ENCODE results near the gene DNAH2. TPM values are rescaled to one million over a fixed set of nuclear protein-coding genes. Genes with fewer than 3 reads are reported as not detected.

DNAH2 gene
- total RNA-seq, 1 donor from 2014 or later: 0.04 TPM

DNA sequence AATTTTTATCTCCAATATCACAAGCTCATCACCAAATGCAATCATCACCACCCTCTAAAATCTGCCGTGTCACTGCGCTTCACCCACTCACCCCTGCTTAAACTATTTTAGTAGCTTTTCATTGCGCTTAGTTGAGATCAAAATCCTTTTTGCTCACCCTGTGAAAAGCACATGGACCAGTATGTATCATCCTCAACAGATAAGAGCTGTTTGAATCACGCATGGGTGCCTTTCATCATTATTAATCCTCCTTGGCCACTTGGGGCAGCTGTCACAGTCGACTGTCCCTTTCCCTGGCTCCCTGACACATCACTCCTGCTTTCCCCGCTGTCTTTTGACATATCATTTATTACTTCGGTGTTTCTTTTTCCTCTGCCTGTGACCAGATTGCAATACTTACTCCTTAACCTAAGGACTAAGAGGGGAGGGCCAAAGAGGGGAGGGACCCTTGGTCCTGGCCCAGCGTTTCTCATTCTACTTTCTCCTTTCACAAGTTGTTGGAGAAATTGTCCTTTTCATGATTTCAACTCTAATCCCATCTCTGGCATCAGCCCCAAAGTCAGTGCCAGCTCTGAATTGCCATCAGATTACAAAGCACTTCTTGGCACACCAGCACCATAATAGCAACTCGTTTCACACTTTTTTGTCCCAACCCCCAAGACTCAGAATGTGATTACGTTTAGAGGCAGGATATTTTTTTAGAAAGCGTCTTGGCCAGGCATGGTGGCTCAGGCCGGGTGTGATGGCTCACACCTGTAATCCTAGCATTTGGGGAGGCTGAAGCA lies 107.9 kb downstream of the DNAH2 start:
- TF ChIP-seq, protein P1, sequence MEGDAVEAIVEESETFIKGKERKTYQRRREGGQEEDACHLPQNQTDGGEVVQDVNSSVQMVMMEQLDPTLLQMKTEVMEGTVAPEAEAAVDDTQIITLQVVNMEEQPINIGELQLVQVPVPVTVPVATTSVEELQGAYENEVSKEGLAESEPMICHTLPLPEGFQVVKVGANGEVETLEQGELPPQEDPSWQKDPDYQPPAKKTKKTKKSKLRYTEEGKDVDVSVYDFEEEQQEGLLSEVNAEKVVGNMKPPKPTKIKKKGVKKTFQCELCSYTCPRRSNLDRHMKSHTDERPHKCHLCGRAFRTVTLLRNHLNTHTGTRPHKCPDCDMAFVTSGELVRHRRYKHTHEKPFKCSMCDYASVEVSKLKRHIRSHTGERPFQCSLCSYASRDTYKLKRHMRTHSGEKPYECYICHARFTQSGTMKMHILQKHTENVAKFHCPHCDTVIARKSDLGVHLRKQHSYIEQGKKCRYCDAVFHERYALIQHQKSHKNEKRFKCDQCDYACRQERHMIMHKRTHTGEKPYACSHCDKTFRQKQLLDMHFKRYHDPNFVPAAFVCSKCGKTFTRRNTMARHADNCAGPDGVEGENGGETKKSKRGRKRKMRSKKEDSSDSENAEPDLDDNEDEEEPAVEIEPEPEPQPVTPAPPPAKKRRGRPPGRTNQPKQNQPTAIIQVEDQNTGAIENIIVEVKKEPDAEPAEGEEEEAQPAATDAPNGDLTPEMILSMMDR (IDR thresholded peaks at IDR 0.05; ENCODE audit: insufficient read depth, low read length, poor library complexity, severe bottlenecking): no peak
- H3K36me3 ChIP-seq (ENCODE audit: control insufficient read depth, insufficient read depth, low read length): no peaks in the 10 kb centered on the region
- DNase-seq (ENCODE audit: low read depth): no peak
- no peak overlapping the region for H3K4me3 ChIP-seq (ENCODE audit: low read depth, low read length)
- H3K27me3 ChIP-seq (ENCODE audit: control insufficient read depth, insufficient read depth, low read length): peaks cover 8% of the 10 kb centered on the region

DNA sequence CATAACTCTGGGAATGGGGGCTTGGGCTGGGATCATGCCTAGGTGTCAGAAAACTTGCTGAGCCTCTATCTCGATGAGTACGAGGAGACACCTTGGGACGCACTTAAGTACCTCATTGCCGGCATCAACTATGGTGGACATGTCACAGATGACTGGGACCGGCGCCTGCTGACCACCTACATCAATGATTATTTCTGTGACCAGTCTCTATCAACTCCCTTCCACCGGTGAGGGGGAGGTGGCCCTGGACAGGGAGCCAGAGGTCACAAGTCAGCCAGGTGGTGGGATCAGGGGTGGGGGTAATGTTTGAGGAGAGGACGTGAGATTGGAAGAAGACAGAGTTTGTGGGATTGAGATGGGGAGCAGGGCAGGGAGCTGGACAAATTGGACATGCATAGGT lies 113.1 kb downstream of the DNAH2 start:
- Histone ChIP-seq H3K4me3 (ENCODE audit: low read depth, low read length) (no peak overlapping the region), H3K27me3 (ENCODE audit: control insufficient read depth, insufficient read depth, low read length) (peaks cover 2% of the 10 kb centered on the region), H3K36me3 (ENCODE audit: control insufficient read depth, insufficient read depth, low read length) (no peaks in the 10 kb centered on the region)
- TF ChIP-seq, protein P1 (IDR thresholded peaks at IDR 0.05; ENCODE audit: insufficient read depth, low read length, poor library complexity, severe bottlenecking): no peak
- no peak for DNase-seq (ENCODE audit: low read depth)

DNA sequence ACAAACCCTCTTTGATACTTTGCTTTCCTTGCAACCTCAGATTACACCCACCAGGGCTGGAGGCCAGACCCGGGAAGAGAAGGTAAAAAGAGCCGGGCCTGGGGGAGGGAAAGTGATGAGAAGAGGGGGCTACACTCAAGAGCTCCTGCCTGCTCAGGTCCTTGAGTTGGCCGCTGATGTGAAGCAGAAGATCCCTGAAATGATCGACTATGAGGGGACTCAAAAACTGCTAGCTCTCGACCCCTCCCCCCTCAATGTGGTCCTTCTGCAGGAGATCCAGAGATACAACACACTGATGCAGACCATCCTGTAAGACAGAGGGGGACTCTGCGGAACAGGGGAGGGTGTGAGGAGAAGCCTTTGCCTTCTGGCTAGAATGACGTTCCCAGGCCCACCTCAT lies 113.7 kb downstream of the DNAH2 start:
- Histone ChIP-seq H3K27me3 (ENCODE audit: control insufficient read depth, insufficient read depth, low read length) (no peaks in the 10 kb centered on the region), H3K36me3 (ENCODE audit: control insufficient read depth, insufficient read depth, low read length) (no peaks in the 10 kb centered on the region)
- TF ChIP-seq, protein P1 (IDR thresholded peaks at IDR 0.05; ENCODE audit: insufficient read depth, low read length, poor library complexity, severe bottlenecking): no peak

DNA sequence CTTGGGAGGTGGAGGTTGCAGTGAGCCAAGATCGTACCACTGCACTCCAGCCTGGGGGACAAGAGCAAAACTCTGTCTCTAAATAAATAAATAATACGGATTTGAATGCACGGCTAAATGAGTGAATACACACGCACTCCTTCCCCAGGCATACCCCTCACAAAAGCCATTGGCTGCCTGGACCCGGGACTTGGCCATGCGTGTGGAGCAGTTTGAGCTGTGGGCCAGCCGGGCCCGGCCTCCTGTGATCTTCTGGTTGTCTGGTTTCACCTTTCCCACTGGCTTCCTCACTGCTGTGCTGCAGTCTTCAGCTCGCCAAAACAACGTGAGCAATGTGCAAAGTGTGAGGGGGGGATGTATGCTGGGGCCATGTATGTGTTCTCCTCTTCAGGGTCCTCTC lies 114.9 kb downstream of the DNAH2 start:
- no peaks in the 10 kb centered on the region for H3K36me3 ChIP-seq (ENCODE audit: control insufficient read depth, insufficient read depth, low read length)
- no peak overlapping the region for H3K4me3 ChIP-seq (ENCODE audit: low read depth, low read length)
- DNase-seq (ENCODE audit: low read depth): no peak
- TF ChIP-seq, protein P1 (IDR thresholded peaks at IDR 0.05; ENCODE audit: insufficient read depth, low read length, poor library complexity, severe bottlenecking): no peak
- no peaks in the 10 kb centered on the region for H3K27me3 ChIP-seq (ENCODE audit: control insufficient read depth, insufficient read depth, low read length)

More for the DNA sequence above, 113.7 kb downstream of the DNAH2 start:
- DNase-seq (ENCODE audit: low read depth): no peak
- no peak overlapping the region for H3K4me3 ChIP-seq (ENCODE audit: low read depth, low read length)

DNA sequence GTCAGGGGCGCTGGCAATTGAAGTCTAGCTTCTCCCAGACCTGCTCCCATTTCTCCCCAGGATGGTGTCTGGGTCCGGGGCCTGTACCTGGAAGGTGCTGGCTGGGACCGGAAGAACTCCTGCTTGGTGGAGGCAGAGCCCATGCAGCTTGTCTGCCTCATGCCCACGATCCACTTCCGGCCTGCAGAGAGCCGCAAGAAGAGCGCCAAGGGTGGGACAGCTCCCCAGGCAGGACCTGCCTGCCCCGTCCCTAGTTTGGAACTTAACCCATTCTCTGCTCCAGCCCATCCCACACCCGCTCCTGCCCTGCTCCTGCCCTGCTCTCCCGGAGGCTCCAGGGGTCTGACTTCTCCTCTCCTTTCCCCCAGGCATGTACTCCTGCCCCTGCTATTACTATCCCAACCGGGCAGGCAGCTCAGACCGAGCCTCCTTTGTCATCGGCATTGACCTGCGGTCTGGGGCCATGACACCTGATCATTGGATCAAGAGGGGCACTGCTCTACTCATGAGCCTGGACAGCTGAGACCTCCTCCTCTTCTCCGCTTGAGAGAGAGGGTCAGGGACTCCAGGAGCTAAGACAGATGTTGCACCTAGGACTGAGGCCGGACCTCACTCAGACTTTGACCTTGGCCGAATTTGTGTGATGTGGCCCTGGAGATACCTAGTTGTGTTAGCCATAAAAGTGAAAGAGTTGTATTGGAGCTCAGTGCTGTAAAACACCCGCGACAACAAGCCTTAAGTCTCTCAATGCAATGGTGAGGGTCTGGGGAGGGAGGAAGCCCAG lies 115.7 kb downstream of the DNAH2 start:
- no peak for DNase-seq (ENCODE audit: low read depth)
- no peaks in the 10 kb centered on the region for H3K36me3 ChIP-seq (ENCODE audit: control insufficient read depth, insufficient read depth, low read length)
- no peaks in the 10 kb centered on the region for H3K27me3 ChIP-seq (ENCODE audit: control insufficient read depth, insufficient read depth, low read length)
- no peak overlapping the region for H3K4me3 ChIP-seq (ENCODE audit: low read depth, low read length)
- TF ChIP-seq, protein P1 (IDR thresholded peaks at IDR 0.05; ENCODE audit: insufficient read depth, low read length, poor library complexity, severe bottlenecking): no peak
